ENCODE measurements around the gene AIMP1. TPM values are rescaled to one million over a fixed set of nuclear protein-coding genes. Genes with fewer than 3 reads are reported as not detected.

The AIMP1 gene
- total RNA-seq, 6 experiments from 2014 or later, result 64.7 to 74.9 (median 70.8) TPM

GRCh38 chr4:106302062-106302438 is 14.3 kb upstream of the AIMP1 start:
- H3K27me3 Mint-ChIP-seq (ENCODE audit: insufficient read depth), result no peaks in the 10 kb centered on the region
- DNase-seq, result no peak
- TF ChIP-seq, protein P1, sequence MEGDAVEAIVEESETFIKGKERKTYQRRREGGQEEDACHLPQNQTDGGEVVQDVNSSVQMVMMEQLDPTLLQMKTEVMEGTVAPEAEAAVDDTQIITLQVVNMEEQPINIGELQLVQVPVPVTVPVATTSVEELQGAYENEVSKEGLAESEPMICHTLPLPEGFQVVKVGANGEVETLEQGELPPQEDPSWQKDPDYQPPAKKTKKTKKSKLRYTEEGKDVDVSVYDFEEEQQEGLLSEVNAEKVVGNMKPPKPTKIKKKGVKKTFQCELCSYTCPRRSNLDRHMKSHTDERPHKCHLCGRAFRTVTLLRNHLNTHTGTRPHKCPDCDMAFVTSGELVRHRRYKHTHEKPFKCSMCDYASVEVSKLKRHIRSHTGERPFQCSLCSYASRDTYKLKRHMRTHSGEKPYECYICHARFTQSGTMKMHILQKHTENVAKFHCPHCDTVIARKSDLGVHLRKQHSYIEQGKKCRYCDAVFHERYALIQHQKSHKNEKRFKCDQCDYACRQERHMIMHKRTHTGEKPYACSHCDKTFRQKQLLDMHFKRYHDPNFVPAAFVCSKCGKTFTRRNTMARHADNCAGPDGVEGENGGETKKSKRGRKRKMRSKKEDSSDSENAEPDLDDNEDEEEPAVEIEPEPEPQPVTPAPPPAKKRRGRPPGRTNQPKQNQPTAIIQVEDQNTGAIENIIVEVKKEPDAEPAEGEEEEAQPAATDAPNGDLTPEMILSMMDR (IDR thresholded peaks at IDR 0.05), result no peak
- no peaks in the 10 kb centered on the region for H3K9me3 Mint-ChIP-seq
- H3K36me3 Mint-ChIP-seq (ENCODE audit: low read depth), result peaks cover 31% of the 10 kb centered on the region
- peaks cover 33% of the 10 kb centered on the region for H3K4me1 Mint-ChIP-seq (ENCODE audit: low read depth)
- H3K4me3 Mint-ChIP-seq, result no peak overlapping the region
- H3K27ac Mint-ChIP-seq, result peak overlapping the region; percentile 42

DNA sequence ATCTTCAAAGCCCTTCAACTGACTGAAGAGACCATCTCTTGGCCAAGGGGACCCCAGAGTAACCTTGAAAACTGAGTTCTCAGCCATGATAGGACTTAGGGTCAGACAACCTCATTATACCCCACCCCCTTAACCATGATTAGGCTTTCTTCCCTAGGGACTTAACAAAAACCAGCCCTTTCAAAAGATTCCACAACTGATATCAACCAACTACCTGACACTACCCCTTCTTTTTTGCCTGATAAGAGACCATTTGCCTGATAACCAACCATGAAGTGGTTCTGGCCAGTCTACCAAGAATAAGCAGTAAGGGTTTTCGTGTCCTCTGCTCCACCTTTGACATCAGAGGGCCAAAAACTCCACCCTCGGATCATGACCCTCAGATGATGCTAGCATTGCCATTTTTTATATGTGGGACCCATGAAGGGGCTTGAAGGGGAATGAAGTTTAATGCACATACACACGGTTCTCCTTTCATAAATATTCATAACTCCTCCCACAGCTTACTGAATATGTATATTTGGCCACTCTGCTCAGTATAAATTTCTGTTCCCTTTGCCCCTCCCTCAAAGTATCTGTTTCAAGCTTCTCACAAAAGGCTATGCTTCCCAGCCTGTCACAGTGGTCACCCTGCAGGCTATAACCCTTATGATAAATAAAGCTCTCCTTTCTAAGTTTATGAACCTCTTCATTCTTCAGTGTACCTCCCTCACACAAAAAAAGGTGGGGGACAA is 12.6 kb upstream of the AIMP1 start:
- H3K27ac Mint-ChIP-seq, result peak overlapping the region; percentile 0; the same call in 1 of the 2 replicates
- no peak for DNase-seq
- H3K27me3 Mint-ChIP-seq (ENCODE audit: insufficient read depth), result no peaks in the 10 kb centered on the region
- TF ChIP-seq, protein P1 (IDR thresholded peaks at IDR 0.05), result no peak
- H3K36me3 Mint-ChIP-seq (ENCODE audit: low read depth), result peaks cover 28% of the 10 kb centered on the region
- H3K9me3 Mint-ChIP-seq, result no peaks in the 10 kb centered on the region
- H3K4me3 Mint-ChIP-seq, result no peak overlapping the region
- peaks cover 33% of the 10 kb centered on the region for H3K4me1 Mint-ChIP-seq (ENCODE audit: low read depth)

DNA sequence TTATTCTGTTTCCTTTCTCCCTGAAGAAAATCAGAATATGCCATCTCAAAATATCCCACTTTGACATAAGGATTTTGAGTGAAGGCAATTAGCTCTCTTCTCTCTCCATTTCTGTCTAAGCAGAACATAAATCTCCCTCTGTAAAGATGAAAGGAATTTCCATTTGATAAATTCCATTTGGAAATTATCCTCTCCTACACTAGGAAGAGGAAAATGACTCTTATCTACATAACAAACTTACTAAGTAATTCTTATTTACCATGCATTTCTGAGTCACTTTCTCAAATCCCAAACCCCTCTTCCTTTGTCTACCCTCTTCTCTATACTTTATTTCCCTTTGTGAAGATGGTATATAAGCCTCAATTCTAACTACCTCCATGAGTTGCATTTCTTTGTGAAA is 11.7 kb upstream of the AIMP1 start:
- Mint-ChIP-seq H3K27ac (peak overlapping the region; percentile 31), H3K4me3 (no peak overlapping the region), H3K27me3 (ENCODE audit: insufficient read depth) (no peaks in the 10 kb centered on the region), H3K9me3 (no peaks in the 10 kb centered on the region), H3K36me3 (ENCODE audit: low read depth) (peaks cover 27% of the 10 kb centered on the region), H3K4me1 (ENCODE audit: low read depth) (peaks cover 33% of the 10 kb centered on the region)
- no peak for DNase-seq
- TF ChIP-seq, protein P1 (IDR thresholded peaks at IDR 0.05), result no peak

GRCh38 chr4:106305435-106306055 is 10.8 kb upstream of the AIMP1 start:
- no peak for DNase-seq
- TF ChIP-seq, protein P1 (IDR thresholded peaks at IDR 0.05), result no peak
- H3K9me3 Mint-ChIP-seq, result no peaks in the 10 kb centered on the region
- H3K36me3 Mint-ChIP-seq (ENCODE audit: low read depth), result peaks cover 20% of the 10 kb centered on the region
- H3K4me1 Mint-ChIP-seq (ENCODE audit: low read depth), result peaks cover 40% of the 10 kb centered on the region
- no peak overlapping the region for H3K4me3 Mint-ChIP-seq
- H3K27ac Mint-ChIP-seq, result no peak overlapping the region; the same call in 1 of the 2 replicates
- H3K27me3 Mint-ChIP-seq (ENCODE audit: insufficient read depth), result no peaks in the 10 kb centered on the region

- DNase-seq, result no peak
- H3K9me3 Mint-ChIP-seq, result no peaks in the 10 kb centered on the region
- H3K27ac Mint-ChIP-seq, result no peak overlapping the region
- peaks cover 20% of the 10 kb centered on the region for H3K36me3 Mint-ChIP-seq (ENCODE audit: low read depth)
- no peaks in the 10 kb centered on the region for H3K27me3 Mint-ChIP-seq (ENCODE audit: insufficient read depth)
- no peak overlapping the region for H3K4me3 Mint-ChIP-seq
- TF ChIP-seq, protein P1 (IDR thresholded peaks at IDR 0.05), result no peak
- H3K4me1 Mint-ChIP-seq (ENCODE audit: low read depth), result peaks cover 46% of the 10 kb centered on the region
Observed at GRCh38 chr4:106306561-106306960, 9.8 kb upstream of the AIMP1 start.

All from HFFc6 (cell line).